Uterus (tissue), 2 donors: ENCODE data around the gene GRIPAP1.

ENCODE experiments used
- POLR2A ChIP-seq, 2 donors: fragments of 450-650 bp; IDR thresholded peaks; one replicate each; pipeline ENCODE4 v1.6.1; 2016; ENCODE audit warnings: antibody characterized with exemption in 2 of 2, mild to moderate bottlenecking in 1 of 2, moderate library complexity in 1 of 2
- TF ChIP-seq, protein P1 (sequence below), 4 experiments: fragments of 200-600 bp in 2 of 4; fragments of 450-650 bp in 2 of 4; sonication (generic) in 2 of 4; IDR thresholded peaks; one replicate each; pipeline ENCODE4 v1.5.1; 2016 to 2019; ENCODE audit warnings: antibody characterized with exemption in 4 of 4, mild to moderate bottlenecking in 2 of 4, moderate library complexity in 1 of 4

DNA sequence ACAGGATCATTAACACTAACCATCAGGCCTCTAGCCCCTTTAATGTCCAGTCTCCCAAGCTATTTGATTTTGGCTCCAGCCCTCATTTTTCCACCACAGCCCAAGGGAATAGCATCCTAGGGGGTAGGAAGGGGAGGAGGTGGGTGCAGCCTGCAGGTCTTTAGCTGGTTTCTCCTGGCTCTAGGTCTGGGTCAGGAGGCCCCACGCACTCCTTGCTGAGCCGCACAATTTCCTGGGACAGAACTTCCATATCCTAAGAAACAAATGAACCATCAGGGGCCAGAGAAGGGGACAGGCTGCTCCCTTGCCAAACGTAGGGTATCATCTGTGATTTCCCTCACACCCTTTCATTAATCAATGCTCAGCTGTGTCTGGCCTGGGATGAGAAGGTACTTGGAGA is 28.0 kb downstream of the GRIPAP1 start:
- TF ChIP-seq, protein P1, sequence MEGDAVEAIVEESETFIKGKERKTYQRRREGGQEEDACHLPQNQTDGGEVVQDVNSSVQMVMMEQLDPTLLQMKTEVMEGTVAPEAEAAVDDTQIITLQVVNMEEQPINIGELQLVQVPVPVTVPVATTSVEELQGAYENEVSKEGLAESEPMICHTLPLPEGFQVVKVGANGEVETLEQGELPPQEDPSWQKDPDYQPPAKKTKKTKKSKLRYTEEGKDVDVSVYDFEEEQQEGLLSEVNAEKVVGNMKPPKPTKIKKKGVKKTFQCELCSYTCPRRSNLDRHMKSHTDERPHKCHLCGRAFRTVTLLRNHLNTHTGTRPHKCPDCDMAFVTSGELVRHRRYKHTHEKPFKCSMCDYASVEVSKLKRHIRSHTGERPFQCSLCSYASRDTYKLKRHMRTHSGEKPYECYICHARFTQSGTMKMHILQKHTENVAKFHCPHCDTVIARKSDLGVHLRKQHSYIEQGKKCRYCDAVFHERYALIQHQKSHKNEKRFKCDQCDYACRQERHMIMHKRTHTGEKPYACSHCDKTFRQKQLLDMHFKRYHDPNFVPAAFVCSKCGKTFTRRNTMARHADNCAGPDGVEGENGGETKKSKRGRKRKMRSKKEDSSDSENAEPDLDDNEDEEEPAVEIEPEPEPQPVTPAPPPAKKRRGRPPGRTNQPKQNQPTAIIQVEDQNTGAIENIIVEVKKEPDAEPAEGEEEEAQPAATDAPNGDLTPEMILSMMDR (IDR thresholded peaks at IDR 0.05), result no peak
- TF ChIP-seq POLR2A (IDR thresholded peaks at IDR 0.05), result no peak
